ENCODE data around the gene TMCC2. TPM values are rescaled to one million over a fixed set of nuclear protein-coding genes. Genes with fewer than 3 reads are reported as not detected.

Gene TMCC2
- total and polyA plus RNA-seq, 2 donors from 2014 or later = 1.3 to 3.5 TPM

GRCh38 chr1:205249651-205250050, 21.9 kb downstream of the TMCC2 start:
- intact Hi-C loops (cut with DNase I) = loop anchor here (10.0 kb wide), 2 partner anchors 115 to 265 kb away; no protein-coding TSS in a partner anchor
- no peak overlapping the region for H3K27ac ChIP-seq (ENCODE audit: low read depth in 2 of 2, low read length in 2 of 2)
- FAIRE-seq = no peak

GRCh38 chr1:205250699-205251098, 23.0 kb downstream of the TMCC2 start:
- no peak for FAIRE-seq

More at GRCh38 chr1:205249651-205250050, 21.9 kb downstream of the TMCC2 start:
- Histone ChIP-seq H3K4me3 (ENCODE audit: low read length in 3 of 3) (no peak overlapping the region), H3K36me3 (ENCODE audit: control insufficient read depth in 2 of 3, insufficient read depth in 3 of 3, low read length in 3 of 3) (no peaks in the 10 kb centered on the region), H3K4me1 (ENCODE audit: control insufficient read depth in 2 of 3, insufficient read depth in 2 of 3, low read depth in 1 of 3, low read length in 3 of 3) (peaks cover 0 to 8% (median 3%) of the 10 kb centered on the region in 3 donors), H3K9ac (ENCODE audit: low read length in 3 of 3) (no peak overlapping the region), H3K27me3 (ENCODE audit: control insufficient read depth, insufficient read depth, low read length) (no peaks in the 10 kb centered on the region), H3K9me3 (ENCODE audit: control insufficient read depth in 2 of 3, insufficient read depth in 1 of 3, low read length in 3 of 3) (no peaks in the 10 kb centered on the region)
- no peak for TF ChIP-seq CTCF (IDR thresholded peaks at IDR 0.05; ENCODE audit: borderline replicate concordance, extremely low read depth, insufficient read depth)
- no peak for DNase-seq

GRCh38 chr1:205251576-205251975, 23.8 kb downstream of the TMCC2 start:
- peaks cover 0 to 8% (median 3%) of the 10 kb centered on the region in 3 donors for H3K4me1 ChIP-seq (ENCODE audit: control insufficient read depth in 2 of 3, insufficient read depth in 2 of 3, low read depth in 1 of 3, low read length in 3 of 3)
- FAIRE-seq = no peak

More at GRCh38 chr1:205250699-205251098, 23.0 kb downstream of the TMCC2 start:
- Histone ChIP-seq H3K27me3 (ENCODE audit: control insufficient read depth, insufficient read depth, low read length) (no peaks in the 10 kb centered on the region), H3K27ac (ENCODE audit: low read depth in 2 of 2, low read length in 2 of 2) (no peak overlapping the region), H3K9me3 (ENCODE audit: control insufficient read depth in 2 of 3, insufficient read depth in 1 of 3, low read length in 3 of 3) (no peaks in the 10 kb centered on the region), H3K4me1 (ENCODE audit: control insufficient read depth in 2 of 3, insufficient read depth in 2 of 3, low read depth in 1 of 3, low read length in 3 of 3) (peaks cover 0 to 8% (median 3%) of the 10 kb centered on the region in 3 donors), H3K9ac (ENCODE audit: low read length in 3 of 3) (no peak overlapping the region), H3K36me3 (ENCODE audit: control insufficient read depth in 2 of 3, insufficient read depth in 3 of 3, low read length in 3 of 3) (no peaks in the 10 kb centered on the region), H3K4me3 (ENCODE audit: low read length in 3 of 3) (no peak overlapping the region)
- intact Hi-C loops (cut with DNase I) = loop anchor here (10.0 kb wide), 2 partner anchors 116 to 266 kb away; no protein-coding TSS in a partner anchor
- TF ChIP-seq CTCF (IDR thresholded peaks at IDR 0.05; ENCODE audit: borderline replicate concordance, extremely low read depth, insufficient read depth) = no peak
- no peak for DNase-seq

More at GRCh38 chr1:205251576-205251975, 23.8 kb downstream of the TMCC2 start:
- H3K27me3 ChIP-seq (ENCODE audit: control insufficient read depth, insufficient read depth, low read length) = no peaks in the 10 kb centered on the region
- no peak overlapping the region for H3K27ac ChIP-seq (ENCODE audit: low read depth in 2 of 2, low read length in 2 of 2)
- H3K9ac ChIP-seq (ENCODE audit: low read length in 3 of 3) = no peak overlapping the region
- DNase-seq = no peak
- no peaks in the 10 kb centered on the region for H3K36me3 ChIP-seq (ENCODE audit: control insufficient read depth in 2 of 3, insufficient read depth in 3 of 3, low read length in 3 of 3)
- no peak overlapping the region for H3K4me3 ChIP-seq (ENCODE audit: low read length in 3 of 3)
- intact Hi-C loops (cut with DNase I) = loop anchor here (10.0 kb wide), 2 partner anchors 117 to 267 kb away; no protein-coding TSS in a partner anchor
- TF ChIP-seq CTCF (IDR thresholded peaks at IDR 0.05; ENCODE audit: borderline replicate concordance, extremely low read depth, insufficient read depth) = no peak
- no peaks in the 10 kb centered on the region for H3K9me3 ChIP-seq (ENCODE audit: control insufficient read depth in 2 of 3, insufficient read depth in 1 of 3, low read length in 3 of 3)
